Testis (tissue), 2 donors: ENCODE measurements around the gene TP53AIP1.

ENCODE experiments used
- CTCF ChIP-seq, 3 experiments: fragments of 450-650 bp in 2 of 3; fragments of 200-600 bp in 1 of 3; sonication (generic) in 1 of 3; IDR thresholded peaks; one replicate each; pipeline ENCODE4 v1.5.1; 2016 to 2019; ENCODE audit warnings: antibody characterized with exemption in 3 of 3, mild to moderate bottlenecking in 2 of 3, moderate library complexity in 1 of 3
- POLR2A ChIP-seq: fragments of 450-650 bp; IDR thresholded peaks from one replicate; pipeline ENCODE4 v1.6.1; 2017; ENCODE audit warnings: antibody characterized with exemption, mild to moderate bottlenecking, moderate library complexity

- TF ChIP-seq CTCF (IDR thresholded peaks at IDR 0.05), result no peak
- TF ChIP-seq POLR2A, result no peak
These were observed 52.9 kb downstream of the TP53AIP1 start for GRCh38 chr11:128889657-128890213.
